Natural killer cell treated with Interleukin-12 subunit alpha and Interleukin-12 subunit beta and Interleukin-15 and Interleukin-18, amount 100 ng/mL, for 72 hours (primary cell): ENCODE measurements around the gene PACSIN2. TPM values are rescaled to one million over a fixed set of nuclear protein-coding genes. Genes with fewer than 3 reads are reported as not detected.

Experiments used
- ATAC-seq, 2 donors: fragments of 150-1000 bp; cut with Tn5 transposase in 1 of 2; sonication (Bioruptor Pico), chemical (Tn5 transposase) in 1 of 2; 2 replicates each; pipeline ENCODE4 v1.10.0; 2021
- DNase-seq: peaks from one replicate; pipeline ENCODE4 v3.0.0; 2022; ENCODE audit warnings: low spot score
- H3K27ac Mint-ChIP-seq, 2 donors: 1 replicate in 1 of 2; 2 replicates in 1 of 2; pipeline ENCODE4 v1.8.0; 2022; ENCODE audit warnings: mixed read lengths in 2 of 2, mild to moderate bottlenecking in 1 of 2, moderate library complexity in 1 of 2
- H3K27me3 Mint-ChIP-seq, 2 donors: 1 replicate in 1 of 2; 2 replicates in 1 of 2; pipeline ENCODE4 v1.8.0; 2022; ENCODE audit warnings: mixed read lengths in 2 of 2
- H3K36me3 Mint-ChIP-seq: one replicate; pipeline ENCODE4 v1.8.0; 2022; ENCODE audit warnings: mixed read lengths
- H3K4me1 Mint-ChIP-seq, 2 donors: 1 replicate in 1 of 2; 2 replicates in 1 of 2; pipeline ENCODE4 v1.8.0; 2022; ENCODE audit warnings: low read depth in 2 of 2, mixed read lengths in 2 of 2, mild to moderate bottlenecking in 1 of 2
- H3K4me3 Mint-ChIP-seq: one replicate; pipeline ENCODE4 v1.8.0; 2022; ENCODE audit warnings: mixed read lengths
- H3K9me3 Mint-ChIP-seq: 2 replicates; pipeline ENCODE4 v1.8.0; 2022; ENCODE audit warnings: mixed read lengths
- total RNA-seq, 2 donors: library from RNA; stranded (reverse); gene quantifications; one replicate each; pipeline ENCODE4 v1.2.3, GENCODE V29; 2022

Gene PACSIN2
- total RNA-seq, 2 donors from 2014 or later = 34.5 to 64.0 TPM

DNA sequence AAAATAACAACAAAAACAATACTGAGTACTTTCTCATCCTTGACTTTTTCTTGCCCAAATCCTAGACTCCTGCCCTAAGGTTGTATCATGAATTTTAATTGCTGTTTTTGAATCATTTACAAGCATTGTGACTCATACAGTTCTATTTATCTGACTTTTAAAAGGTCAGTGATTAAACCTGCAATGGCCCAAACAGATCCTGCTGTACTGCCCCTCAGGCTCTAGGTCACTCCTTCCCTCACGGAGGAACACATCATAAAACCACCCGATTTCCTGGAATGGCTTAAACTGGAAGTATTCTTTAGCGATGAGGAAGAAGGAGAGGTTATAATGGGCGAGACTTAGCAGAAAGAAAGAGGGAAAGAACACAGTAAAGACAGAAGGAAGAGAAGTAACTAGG, 170.2 kb downstream of the PACSIN2 start:
- H3K27ac Mint-ChIP-seq = no peak overlapping the region
- H3K4me3 Mint-ChIP-seq = no peak overlapping the region
- H3K4me1 Mint-ChIP-seq = peaks cover 38 to 40% of the 10 kb centered on the region in 2 donors
- peaks cover 17% of the 10 kb centered on the region for H3K36me3 Mint-ChIP-seq
- no peaks in the 10 kb centered on the region for H3K9me3 Mint-ChIP-seq
- no peak for DNase-seq
- no peak for ATAC-seq
- H3K27me3 Mint-ChIP-seq = no peaks in the 10 kb centered on the region

DNA sequence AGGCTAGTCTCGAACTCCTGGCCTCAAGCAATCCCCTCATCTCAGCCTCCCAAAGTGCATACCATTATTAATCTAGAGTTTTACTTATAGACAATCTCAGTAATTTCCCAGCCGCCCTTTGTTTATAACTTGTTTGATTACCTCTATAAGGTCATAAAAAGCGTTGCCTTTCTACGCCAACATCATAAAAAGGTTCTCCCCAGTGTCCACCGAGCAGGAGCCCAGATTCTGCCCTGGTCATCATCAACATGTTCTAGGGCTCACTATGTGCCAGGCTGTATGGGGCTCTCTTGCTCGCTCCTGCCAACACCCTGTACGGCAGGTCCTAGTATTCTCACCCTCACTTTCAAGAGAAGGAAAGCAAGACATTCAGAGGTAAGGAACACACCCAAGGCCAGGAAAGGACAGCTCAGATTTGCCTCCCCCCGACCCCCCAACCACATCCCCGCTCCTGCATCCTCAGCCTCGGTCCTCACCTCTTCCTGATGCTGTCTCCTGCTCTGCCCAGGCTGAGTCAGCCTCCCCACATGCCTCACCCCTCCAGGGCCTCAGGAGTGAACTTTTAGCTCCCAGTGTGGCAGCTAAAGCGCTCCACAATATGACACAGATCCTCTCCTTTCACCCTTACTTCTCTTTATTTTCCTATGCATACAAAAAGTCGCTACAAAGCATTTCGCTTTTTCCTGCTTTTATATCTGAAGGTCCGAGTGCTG, 172.1 kb downstream of the PACSIN2 start:
- Mint-ChIP-seq H3K27me3 (no peaks in the 10 kb centered on the region), H3K36me3 (peaks cover 17% of the 10 kb centered on the region), H3K4me1 (peaks cover 31 to 32% of the 10 kb centered on the region in 2 donors), H3K9me3 (no peaks in the 10 kb centered on the region), H3K4me3 (no peak overlapping the region), H3K27ac (peak overlapping the region in 1 of 2 donors; percentile 29)
- ATAC-seq (no peak), DNase-seq (no peak)

- H3K4me3 Mint-ChIP-seq = no peak overlapping the region
- H3K4me1 Mint-ChIP-seq = peaks cover 31 to 32% of the 10 kb centered on the region in 2 donors
- DNase-seq (no peak), ATAC-seq (no peak)
- no peak overlapping the region for H3K27ac Mint-ChIP-seq
- peaks cover 15% of the 10 kb centered on the region for H3K36me3 Mint-ChIP-seq
- H3K27me3 Mint-ChIP-seq = no peaks in the 10 kb centered on the region
- H3K9me3 Mint-ChIP-seq = no peaks in the 10 kb centered on the region
These were observed 173.5 kb downstream of the PACSIN2 start for GRCh38 chr22:42841444-42841843.

DNA sequence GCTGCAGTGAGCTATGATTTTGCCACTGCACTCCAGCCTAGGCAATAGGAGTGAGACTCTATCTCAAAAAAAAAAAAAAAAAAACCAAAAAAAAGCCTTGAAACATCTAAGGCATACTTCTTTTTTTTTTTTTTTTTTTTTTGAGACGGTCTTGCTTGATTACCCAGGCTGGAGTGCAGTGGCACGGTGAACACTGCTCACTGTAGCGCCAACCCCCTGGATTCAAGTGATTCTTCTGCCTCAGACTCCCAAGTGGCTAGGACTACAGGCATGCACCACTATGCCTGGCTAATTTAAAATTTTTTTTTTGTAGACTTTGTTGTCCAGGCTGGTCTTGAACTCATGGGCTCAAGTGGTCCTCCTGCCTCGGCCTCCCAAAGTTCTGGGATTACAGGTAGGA, 177.4 kb downstream of the PACSIN2 start:
- Mint-ChIP-seq H3K27ac (no peak overlapping the region), H3K4me3 (no peak overlapping the region), H3K36me3 (peaks cover 17% of the 10 kb centered on the region), H3K27me3 (no peaks in the 10 kb centered on the region), H3K4me1 (peaks cover 9 to 17% of the 10 kb centered on the region in 2 donors), H3K9me3 (no peaks in the 10 kb centered on the region)
- ATAC-seq = no peak
- no peak for DNase-seq

DNA sequence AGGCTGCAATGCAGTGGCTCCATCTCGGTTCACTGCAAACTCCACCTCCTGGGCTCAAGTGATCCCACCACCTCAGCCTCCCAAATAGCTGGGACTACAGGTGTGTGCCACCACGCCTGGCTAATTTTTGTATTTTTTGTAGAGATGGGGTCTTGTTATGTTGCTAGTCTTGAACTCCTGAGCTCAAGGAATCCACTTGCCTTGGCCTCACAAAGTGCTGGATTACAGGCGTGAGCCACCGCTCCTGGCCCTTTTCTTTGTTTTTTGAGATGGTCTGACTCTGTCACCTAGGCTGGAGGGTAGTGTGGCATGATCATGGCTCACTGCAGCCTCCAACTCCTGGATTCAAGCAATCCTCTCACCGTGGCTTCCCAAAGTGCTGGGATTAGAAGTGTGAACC, 178.9 kb downstream of the PACSIN2 start:
- Mint-ChIP-seq H3K9me3 (no peaks in the 10 kb centered on the region), H3K36me3 (peaks cover 14% of the 10 kb centered on the region), H3K27ac (no peak overlapping the region), H3K4me1 (peaks cover 3 to 10% of the 10 kb centered on the region in 2 donors), H3K27me3 (no peaks in the 10 kb centered on the region), H3K4me3 (no peak overlapping the region)
- ATAC-seq (no peak), DNase-seq (no peak)

- Mint-ChIP-seq H3K27me3 (no peaks in the 10 kb centered on the region), H3K9me3 (no peaks in the 10 kb centered on the region), H3K4me1 (peaks cover 5 to 11% of the 10 kb centered on the region in 2 donors), H3K4me3 (no peak overlapping the region), H3K27ac (no peak overlapping the region), H3K36me3 (peaks cover 20% of the 10 kb centered on the region)
- no peak for DNase-seq
- ATAC-seq = no peak
These were observed 180.6 kb downstream of the PACSIN2 start for GRCh38 chr22:42834177-42834949.

DNA sequence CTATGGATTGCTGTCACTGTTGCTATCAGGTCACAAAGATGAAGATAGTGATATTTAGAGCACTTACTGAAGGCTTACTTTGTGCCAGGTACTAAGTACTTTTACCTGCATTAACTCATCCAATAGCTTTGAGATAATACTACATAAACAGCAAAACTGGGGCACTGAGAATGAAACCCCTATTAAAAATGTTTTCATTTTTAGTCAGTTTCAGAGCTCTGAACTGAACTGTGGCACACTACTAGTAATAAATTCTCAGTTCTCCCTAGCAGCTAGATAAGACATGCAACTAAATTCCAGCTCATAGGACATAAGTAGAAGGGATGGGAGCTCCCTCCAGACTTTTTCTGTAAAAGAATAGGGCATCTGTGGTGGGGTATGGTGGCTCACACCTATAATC, 181.8 kb downstream of the PACSIN2 start:
- no peak overlapping the region for H3K4me3 Mint-ChIP-seq
- H3K36me3 Mint-ChIP-seq = peaks cover 20% of the 10 kb centered on the region
- no peaks in the 10 kb centered on the region for H3K9me3 Mint-ChIP-seq

GRCh38 chr22:42831712-42832111, 183.2 kb downstream of the PACSIN2 start:
- H3K27me3 Mint-ChIP-seq = no peaks in the 10 kb centered on the region
- peaks cover 9 to 23% of the 10 kb centered on the region in 2 donors for H3K4me1 Mint-ChIP-seq
- ATAC-seq (no peak), DNase-seq (no peak)
- H3K4me3 Mint-ChIP-seq = no peak overlapping the region
- peaks cover 20% of the 10 kb centered on the region for H3K36me3 Mint-ChIP-seq
- no peaks in the 10 kb centered on the region for H3K9me3 Mint-ChIP-seq
- no peak overlapping the region for H3K27ac Mint-ChIP-seq

More for the DNA sequence above, 181.8 kb downstream of the PACSIN2 start:
- DNase-seq = no peak
- ATAC-seq = no peak
- H3K27ac Mint-ChIP-seq = no peak overlapping the region
- H3K4me1 Mint-ChIP-seq = peaks cover 9 to 23% of the 10 kb centered on the region in 2 donors
- H3K27me3 Mint-ChIP-seq = no peaks in the 10 kb centered on the region

DNA sequence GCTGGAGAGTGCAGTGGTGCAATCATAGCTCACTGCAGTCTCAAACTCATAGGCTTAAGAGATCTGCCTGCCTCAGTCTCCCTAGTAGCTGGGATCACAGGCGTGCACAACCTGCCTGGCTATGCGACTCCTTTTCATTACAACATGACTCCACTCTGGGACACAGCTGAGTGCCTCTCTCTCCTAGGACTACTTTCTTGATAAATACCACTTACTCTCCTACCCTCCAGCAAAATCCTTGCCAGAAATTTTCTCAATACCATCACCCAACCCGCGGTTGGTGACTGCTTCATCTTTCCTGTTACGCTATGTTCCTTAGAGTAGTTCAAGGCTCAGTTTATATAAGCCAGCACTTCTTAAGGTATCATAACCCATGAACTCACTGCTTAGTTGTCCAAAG, 184.8 kb downstream of the PACSIN2 start:
- no peak for DNase-seq
- no peak for ATAC-seq
- Mint-ChIP-seq H3K27ac (no peak overlapping the region), H3K36me3 (peaks cover 20% of the 10 kb centered on the region), H3K9me3 (no peaks in the 10 kb centered on the region), H3K27me3 (no peaks in the 10 kb centered on the region), H3K4me3 (no peak overlapping the region), H3K4me1 (peaks cover 9 to 23% of the 10 kb centered on the region in 2 donors)

- peaks cover 16% of the 10 kb centered on the region for H3K36me3 Mint-ChIP-seq
These were observed 185.6 kb downstream of the PACSIN2 start for GRCh38 chr22:42829302-42829701.

GRCh38 chr22:42825796-42826195, 189.2 kb downstream of the PACSIN2 start:
- Mint-ChIP-seq H3K27me3 (no peaks in the 10 kb centered on the region), H3K36me3 (peaks cover 22% of the 10 kb centered on the region), H3K9me3 (no peaks in the 10 kb centered on the region), H3K27ac (no peak overlapping the region), H3K4me1 (peaks cover 12 to 22% of the 10 kb centered on the region in 2 donors), H3K4me3 (no peak overlapping the region)
- ATAC-seq (no peak), DNase-seq (no peak)

More at GRCh38 chr22:42829302-42829701, 185.6 kb downstream of the PACSIN2 start:
- ATAC-seq (no peak), DNase-seq (no peak)
- Mint-ChIP-seq H3K4me3 (peak overlapping the region; percentile 62), H3K4me1 (peaks cover 9 to 18% of the 10 kb centered on the region in 2 donors), H3K9me3 (no peaks in the 10 kb centered on the region), H3K27ac (peak overlapping the region; percentile 33 to 41), H3K27me3 (no peaks in the 10 kb centered on the region)

DNA sequence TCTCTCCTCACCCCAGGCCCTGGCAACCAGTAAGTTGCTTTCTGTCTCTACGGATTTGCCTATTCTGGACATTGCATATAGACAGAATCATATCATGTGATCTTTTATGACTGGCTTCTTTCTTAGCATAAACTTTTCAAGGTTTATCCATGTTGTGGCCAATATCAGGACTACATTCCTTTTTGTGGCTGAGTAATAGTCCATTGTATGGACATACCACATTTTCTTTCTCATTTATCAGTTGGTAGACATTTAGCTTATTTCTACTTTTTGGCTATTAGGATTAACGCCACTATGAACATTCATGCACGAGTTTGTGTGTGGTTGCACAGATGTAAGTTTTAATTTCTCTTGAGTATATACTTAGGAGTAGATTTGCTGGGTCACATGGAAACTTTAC, 193.6 kb downstream of the PACSIN2 start:
- no peak overlapping the region for H3K27ac Mint-ChIP-seq
- no peaks in the 10 kb centered on the region for H3K9me3 Mint-ChIP-seq
- H3K4me1 Mint-ChIP-seq = peaks cover 7 to 10% of the 10 kb centered on the region in 2 donors
- H3K36me3 Mint-ChIP-seq = peaks cover 17% of the 10 kb centered on the region
- no peak overlapping the region for H3K4me3 Mint-ChIP-seq
- ATAC-seq = no peak
- DNase-seq = no peak
- H3K27me3 Mint-ChIP-seq = no peaks in the 10 kb centered on the region

- H3K27me3 Mint-ChIP-seq = no peaks in the 10 kb centered on the region
- H3K9me3 Mint-ChIP-seq = no peaks in the 10 kb centered on the region
- H3K36me3 Mint-ChIP-seq = peaks cover 17% of the 10 kb centered on the region
- DNase-seq = no peak
- no peak for ATAC-seq
- peaks cover 7 to 10% of the 10 kb centered on the region in 2 donors for H3K4me1 Mint-ChIP-seq
- H3K27ac Mint-ChIP-seq = no peak overlapping the region
- no peak overlapping the region for H3K4me3 Mint-ChIP-seq
These were observed 194.7 kb downstream of the PACSIN2 start for GRCh38 chr22:42820045-42820763.
